ENCODE results near the gene CDC42BPA. TPM values are rescaled to one million over a fixed set of nuclear protein-coding genes. Genes with fewer than 3 reads are reported as not detected.
"Not testable (repeated sequence)": the region's sequence is repeated elsewhere in the genome, so short reads cannot be mapped to it uniquely, and the experiment has no call there.

Gene CDC42BPA
- total RNA-seq = 37.4 TPM
- long read RNA-seq, partial matches to known transcripts = 48 of 60 reads
- long read RNA-seq, other reads (novel, unspliced or antisense) = 12 of 60 reads

GRCh38 chr1:227318016-227318852 lies at the start of gene CDC42BPA:
Gene CDC42BPA, minus strand, starts transcription at chr1:227318492. Its CDS starts 1,310 bp downstream, at chr1:227317182.
- ATAC-seq (peak; percentile 92), DNase-seq (peak; percentile 91)
- intact Hi-C loops (cut with micrococcal nuclease) = no loop called here

GRCh38 chr1:227368009-227368408 lies 49.7 kb upstream of the CDC42BPA start:
- no peak for DNase-seq
- intact Hi-C loops (cut with micrococcal nuclease) = no loop called here
- ATAC-seq = no peak

- no peak for ATAC-seq
- no peak for DNase-seq
- intact Hi-C loops (cut with micrococcal nuclease) = no loop called here
Observed at GRCh38 chr1:227365473-227366431, 47.5 kb upstream of the CDC42BPA start.

- DNase-seq (no peak), ATAC-seq (no peak)
- intact Hi-C loops (cut with micrococcal nuclease) = no loop called here
Observed at GRCh38 chr1:227364657-227365056, 46.4 kb upstream of the CDC42BPA start.

- ATAC-seq (no peak), DNase-seq (no peak)
- intact Hi-C loops (cut with micrococcal nuclease) = no loop called here
Observed at GRCh38 chr1:227363825-227364224, 45.5 kb upstream of the CDC42BPA start.

- intact Hi-C loops (cut with micrococcal nuclease) = no loop called here
- DNase-seq (no peak), ATAC-seq (no peak)
Observed at GRCh38 chr1:227362039-227362438, 43.7 kb upstream of the CDC42BPA start.

GRCh38 chr1:227357927-227358302 lies 39.6 kb upstream of the CDC42BPA start:
- ATAC-seq = no peak
- DNase-seq = no peak
- intact Hi-C loops (cut with micrococcal nuclease) = no loop called here

GRCh38 chr1:227357171-227357926 lies 39.1 kb upstream of the CDC42BPA start:
- DNase-seq = peak; percentile 65
- intact Hi-C loops (cut with micrococcal nuclease) = no loop called here
- ATAC-seq = peak; percentile 99

- ATAC-seq (no peak), DNase-seq (no peak)
- intact Hi-C loops (cut with micrococcal nuclease) = no loop called here
Observed at GRCh38 chr1:227356620-227357146, 38.4 kb upstream of the CDC42BPA start.

- DNase-seq (no peak), ATAC-seq (no peak)
- intact Hi-C loops (cut with micrococcal nuclease) = no loop called here
Observed at GRCh38 chr1:227355542-227356245, 37.4 kb upstream of the CDC42BPA start.

- ATAC-seq (no peak), DNase-seq (no peak)
- intact Hi-C loops (cut with micrococcal nuclease) = no loop called here
Observed at GRCh38 chr1:227353186-227353585, 34.9 kb upstream of the CDC42BPA start.

- DNase-seq; intact Hi-C loops (cut with micrococcal nuclease); ATAC-seq: not testable (repeated sequence)
Observed at GRCh38 chr1:227352164-227352563, 33.9 kb upstream of the CDC42BPA start.

GRCh38 chr1:227351443-227351842 lies 33.2 kb upstream of the CDC42BPA start:
- ATAC-seq = peak; percentile 82
- no peak for DNase-seq
- intact Hi-C loops (cut with micrococcal nuclease) = no loop called here

- DNase-seq (no peak), ATAC-seq (no peak)
- intact Hi-C loops (cut with micrococcal nuclease) = no loop called here
Observed at GRCh38 chr1:227349967-227350366, 31.7 kb upstream of the CDC42BPA start.

- intact Hi-C loops (cut with micrococcal nuclease) = no loop called here
- DNase-seq = no peak
- ATAC-seq = no peak
Observed at GRCh38 chr1:227343727-227344551, 25.6 kb upstream of the CDC42BPA start.

- intact Hi-C loops (cut with micrococcal nuclease) = no loop called here
- no peak for DNase-seq
- ATAC-seq = no peak
Observed at GRCh38 chr1:227343206-227343605, 24.9 kb upstream of the CDC42BPA start.

GRCh38 chr1:227342075-227342829 lies 24.0 kb upstream of the CDC42BPA start:
- ATAC-seq (no peak), DNase-seq (no peak)
- intact Hi-C loops (cut with micrococcal nuclease) = no loop called here
